Activated CD4-positive, alpha-beta T cell treated with anti-CD3 and anti-CD28 coated beads, Interleukin-2, amount 10 ng/mL, durations not matched to agents 24 days and 14 days (primary cell): ENCODE results near the gene MDH2. TPM values are rescaled to one million over a fixed set of nuclear protein-coding genes. Genes with fewer than 3 reads are reported as not detected.
"Not testable (repeated sequence)": the region's sequence is repeated elsewhere in the genome, so short reads cannot be mapped to it uniquely, and the experiment has no call there.

Source experiments
- DNase-seq: peaks from one replicate; pipeline ENCODE4 v3.0.0; 2022
- H3K27ac Mint-ChIP-seq: one replicate; pipeline ENCODE4 v1.8.0; 2022; ENCODE audit warnings: mild to moderate bottlenecking, mixed read lengths
- H3K27me3 Mint-ChIP-seq: one replicate; pipeline ENCODE4 v1.8.0; 2022; ENCODE audit warnings: mixed read lengths
- H3K36me3 Mint-ChIP-seq: one replicate; pipeline ENCODE4 v1.8.0; 2022; ENCODE audit warnings: low read depth, mild to moderate bottlenecking, mixed read lengths
- H3K4me1 Mint-ChIP-seq: one replicate; pipeline ENCODE4 v1.8.0; 2021; ENCODE audit warnings: mixed read lengths
- H3K4me3 Mint-ChIP-seq: one replicate; pipeline ENCODE4 v1.8.0; 2022; ENCODE audit warnings: mild to moderate bottlenecking, moderate library complexity, mixed read lengths
- H3K9me3 Mint-ChIP-seq: one replicate; pipeline ENCODE4 v1.8.0; 2021; ENCODE audit warnings: mixed read lengths
- intact Hi-C: fragments of 100-400 bp; cut with micrococcal nuclease; formaldehyde crosslinking; loops from one replicate; pipeline ENCODE4 v1.15.1; 2023
- total RNA-seq: library from RNA; stranded (reverse); gene quantifications from 2 replicates; pipeline ENCODE4 v1.2.3, GENCODE V29; 2022

The MDH2 gene
- total RNA-seq, 1 donor from 2014 or later: 291 TPM

GRCh38 chr7:76054123-76055120 lies 6.5 kb downstream of the MDH2 start:
- H3K4me1 Mint-ChIP-seq: peaks cover 20% of the 10 kb centered on the region
- intact Hi-C loops: loop anchor here (10.0 kb wide), 1 partner anchor 300 kb away; the partner anchor contains the start of gene YWHAG
- H3K36me3 Mint-ChIP-seq: peaks cover 54% of the 10 kb centered on the region
- no peak overlapping the region for H3K4me3 Mint-ChIP-seq
- no peaks in the 10 kb centered on the region for H3K9me3 Mint-ChIP-seq
- H3K27ac Mint-ChIP-seq: no peak overlapping the region
- no peaks in the 10 kb centered on the region for H3K27me3 Mint-ChIP-seq
- no peak for DNase-seq

GRCh38 chr7:76056241-76056640 lies 8.3 kb downstream of the MDH2 start:
- intact Hi-C loops: loop anchor here (10.0 kb wide), 1 partner anchor 299 kb away; the partner anchor contains the start of gene YWHAG
- Mint-ChIP-seq H3K36me3 (peaks cover 52% of the 10 kb centered on the region), H3K4me3 (no peak overlapping the region), H3K27me3 (no peaks in the 10 kb centered on the region), H3K4me1 (peaks cover 10% of the 10 kb centered on the region), H3K27ac (no peak overlapping the region), H3K9me3 (no peaks in the 10 kb centered on the region)
- DNase-seq: no peak

DNA sequence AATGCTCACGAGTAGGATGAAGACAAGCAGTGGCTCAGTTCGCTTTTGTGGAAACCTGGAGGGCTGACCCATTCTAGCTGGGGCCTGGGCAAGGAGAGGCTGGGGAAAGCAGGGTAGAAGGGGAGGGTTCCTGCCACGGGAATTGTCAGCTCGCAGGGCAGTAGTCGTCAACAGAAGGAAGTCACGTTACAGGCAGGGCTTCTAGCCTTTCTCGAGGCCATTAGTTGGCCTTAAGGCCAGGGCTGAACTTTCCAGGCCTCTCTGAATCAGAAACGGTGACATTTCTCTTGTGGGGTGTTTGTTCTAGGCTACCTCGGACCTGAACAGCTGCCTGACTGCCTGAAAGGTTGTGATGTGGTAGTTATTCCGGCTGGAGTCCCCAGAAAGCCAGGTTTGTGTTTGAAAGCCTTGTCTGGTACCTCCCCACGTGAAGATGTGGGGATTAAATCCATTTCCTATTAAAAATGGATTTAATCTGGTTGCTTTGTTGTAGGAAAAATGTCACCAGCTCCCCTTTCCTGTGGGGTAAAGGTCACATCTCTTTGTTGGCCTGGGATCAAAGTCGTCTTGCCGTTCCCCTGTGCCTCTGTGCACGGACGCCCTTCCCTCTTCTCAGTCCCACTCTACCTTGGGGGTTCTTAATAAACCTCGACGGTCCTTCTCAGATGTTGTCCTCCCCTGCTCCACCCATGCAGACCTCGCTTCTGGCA lies 9.4 kb downstream of the MDH2 start:
- Mint-ChIP-seq H3K4me1 (peaks cover 3% of the 10 kb centered on the region), H3K27ac (no peak overlapping the region), H3K36me3 (peaks cover 51% of the 10 kb centered on the region)

DNA sequence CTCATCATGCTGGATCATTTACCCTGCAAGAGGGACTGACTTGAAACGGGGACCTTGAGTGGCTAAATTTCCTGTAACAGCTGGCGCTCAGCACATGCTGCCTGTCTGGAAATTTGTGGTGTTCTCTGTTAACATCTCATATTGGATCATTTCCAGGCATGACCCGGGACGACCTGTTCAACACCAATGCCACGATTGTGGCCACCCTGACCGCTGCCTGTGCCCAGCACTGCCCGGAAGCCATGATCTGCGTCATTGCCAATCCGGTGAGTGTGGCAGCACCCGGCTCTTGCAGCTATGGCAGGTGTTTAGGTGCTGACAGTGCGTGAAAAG lies 9.9 kb downstream of the MDH2 start:
- H3K27ac Mint-ChIP-seq: no peak overlapping the region
- no peaks in the 10 kb centered on the region for H3K27me3 Mint-ChIP-seq
- intact Hi-C loops: loop anchor here (10.0 kb wide), 1 partner anchor 297 kb away; the partner anchor contains the start of gene YWHAG
- H3K4me3 Mint-ChIP-seq: no peak overlapping the region
- peaks cover 2% of the 10 kb centered on the region for H3K4me1 Mint-ChIP-seq
- H3K36me3 Mint-ChIP-seq: peaks cover 53% of the 10 kb centered on the region
- DNase-seq: no peak
- no peaks in the 10 kb centered on the region for H3K9me3 Mint-ChIP-seq

More for the DNA sequence above, 9.4 kb downstream of the MDH2 start:
- H3K9me3 Mint-ChIP-seq: no peaks in the 10 kb centered on the region
- no peak for DNase-seq
- intact Hi-C loops: loop anchor here (10.0 kb wide), 1 partner anchor 298 kb away; the partner anchor contains the start of gene YWHAG
- no peak overlapping the region for H3K4me3 Mint-ChIP-seq
- no peaks in the 10 kb centered on the region for H3K27me3 Mint-ChIP-seq

- H3K9me3 Mint-ChIP-seq, H3K4me3 Mint-ChIP-seq, DNase-seq, H3K27me3 Mint-ChIP-seq, H3K4me1 Mint-ChIP-seq, H3K27ac Mint-ChIP-seq: not testable (repeated sequence)
- intact Hi-C loops: loop anchor here (10.0 kb wide), 1 partner anchor 296 kb away; the partner anchor contains the start of gene YWHAG
- H3K36me3 Mint-ChIP-seq: peaks cover 60% of the 10 kb centered on the region
Observed at GRCh38 chr7:76058745-76059144, 10.8 kb downstream of the MDH2 start.

- Mint-ChIP-seq H3K27me3 (no peaks in the 10 kb centered on the region), H3K9me3 (no peaks in the 10 kb centered on the region), H3K36me3 (peaks cover 68% of the 10 kb centered on the region), H3K4me3 (no peak overlapping the region), H3K4me1 (peaks cover 4% of the 10 kb centered on the region), H3K27ac (no peak overlapping the region)
- intact Hi-C loops: no loop called here
- no peak for DNase-seq
Observed at GRCh38 chr7:76060842-76061241, 12.9 kb downstream of the MDH2 start.

GRCh38 chr7:76062254-76062653 lies 14.3 kb downstream of the MDH2 start:
- Mint-ChIP-seq H3K4me1 (peaks cover 4% of the 10 kb centered on the region), H3K4me3 (no peak overlapping the region), H3K36me3 (peaks cover 76% of the 10 kb centered on the region), H3K9me3 (no peaks in the 10 kb centered on the region), H3K27me3 (no peaks in the 10 kb centered on the region), H3K27ac (no peak overlapping the region)
- intact Hi-C loops: no loop called here
- DNase-seq: no peak

DNA sequence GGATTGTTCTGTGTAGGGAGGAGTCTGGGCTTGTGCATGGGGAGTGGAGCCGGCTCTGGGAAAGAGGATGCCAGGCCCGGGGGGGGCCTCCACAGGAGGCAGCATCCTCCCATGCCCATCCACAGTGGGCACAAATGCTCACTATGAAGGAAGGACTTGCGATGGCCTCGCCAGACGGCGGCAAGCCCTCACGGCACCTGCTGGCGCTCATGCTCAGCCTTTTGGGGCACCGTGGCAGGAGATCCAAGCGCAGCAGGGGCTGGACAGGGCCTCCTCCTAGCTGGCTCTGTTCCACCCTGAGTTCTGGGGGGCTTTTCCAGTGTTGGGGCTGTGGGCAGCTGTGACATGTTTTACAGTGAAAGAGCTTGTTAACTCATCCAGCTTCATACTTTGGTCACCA lies 15.2 kb downstream of the MDH2 start:
- intact Hi-C loops: no loop called here
- no peak for DNase-seq
- H3K4me1 Mint-ChIP-seq: peaks cover 4% of the 10 kb centered on the region
- H3K9me3 Mint-ChIP-seq: no peaks in the 10 kb centered on the region
- H3K27ac Mint-ChIP-seq: no peak overlapping the region
- peaks cover 71% of the 10 kb centered on the region for H3K36me3 Mint-ChIP-seq
- H3K27me3 Mint-ChIP-seq: no peaks in the 10 kb centered on the region
- H3K4me3 Mint-ChIP-seq: no peak overlapping the region

DNA sequence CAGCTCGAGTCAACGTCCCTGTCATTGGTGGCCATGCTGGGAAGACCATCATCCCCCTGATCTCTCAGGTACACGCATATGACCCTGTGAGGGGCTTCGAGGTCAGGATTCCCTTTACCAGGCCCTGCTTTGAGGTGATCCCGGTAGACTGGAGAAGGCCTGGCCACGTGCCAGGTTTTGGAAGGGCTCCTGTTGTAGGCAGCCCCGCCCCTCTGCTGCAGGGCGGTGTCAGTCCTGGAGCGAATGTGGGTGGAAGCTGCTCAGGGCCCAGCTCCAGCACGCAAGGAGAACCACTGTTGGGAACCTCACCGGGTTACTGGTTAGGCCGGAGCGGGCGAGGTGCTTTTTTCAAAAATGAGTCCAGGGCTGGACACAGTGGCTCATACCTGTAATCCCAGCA lies 15.6 kb downstream of the MDH2 start:
- H3K4me1 Mint-ChIP-seq: peaks cover 4% of the 10 kb centered on the region
- DNase-seq: no peak
- no peaks in the 10 kb centered on the region for H3K9me3 Mint-ChIP-seq
- H3K27me3 Mint-ChIP-seq: no peaks in the 10 kb centered on the region
- no peak overlapping the region for H3K27ac Mint-ChIP-seq
- peaks cover 67% of the 10 kb centered on the region for H3K36me3 Mint-ChIP-seq
- intact Hi-C loops: no loop called here
- no peak overlapping the region for H3K4me3 Mint-ChIP-seq

GRCh38 chr7:76064208-76064970 lies 16.5 kb downstream of the MDH2 start:
- H3K27me3 Mint-ChIP-seq: no peaks in the 10 kb centered on the region
- intact Hi-C loops: no loop called here
- no peak for DNase-seq
- peaks cover 4% of the 10 kb centered on the region for H3K4me1 Mint-ChIP-seq
- H3K9me3 Mint-ChIP-seq: no peaks in the 10 kb centered on the region
- peaks cover 62% of the 10 kb centered on the region for H3K36me3 Mint-ChIP-seq
- H3K4me3 Mint-ChIP-seq: no peak overlapping the region
- no peak overlapping the region for H3K27ac Mint-ChIP-seq

GRCh38 chr7:76065016-76065612 lies 17.2 kb downstream of the MDH2 start:
- H3K4me1 Mint-ChIP-seq: peaks cover 4% of the 10 kb centered on the region
- no peaks in the 10 kb centered on the region for H3K9me3 Mint-ChIP-seq
- intact Hi-C loops: no loop called here
- H3K27ac Mint-ChIP-seq: no peak overlapping the region
- no peaks in the 10 kb centered on the region for H3K27me3 Mint-ChIP-seq
- H3K36me3 Mint-ChIP-seq: peaks cover 58% of the 10 kb centered on the region
- DNase-seq: no peak
- H3K4me3 Mint-ChIP-seq: no peak overlapping the region

- Mint-ChIP-seq H3K4me1 (peaks cover 4% of the 10 kb centered on the region), H3K4me3 (no peak overlapping the region), H3K27me3 (no peaks in the 10 kb centered on the region), H3K9me3 (no peaks in the 10 kb centered on the region), H3K27ac (no peak overlapping the region), H3K36me3 (peaks cover 49% of the 10 kb centered on the region)
- DNase-seq: no peak
- intact Hi-C loops: no loop called here
Observed at GRCh38 chr7:76066716-76067503, 19.0 kb downstream of the MDH2 start.
